Stomach smooth muscle (tissue), 2 donors: ENCODE results near the gene NDRG4.
A peak's percentile ranks its signal among the peaks of the same experiment; 100 is the strongest.

Experiments used
- H3K27ac ChIP-seq: one replicate; pipeline ENCODE4 v1.7.0; 2013; ENCODE audit warnings: mild to moderate bottlenecking, low read length, inconsistent platforms
- H3K27me3 ChIP-seq, 2 donors: one replicate each; pipeline ENCODE4 v1.7.0; 2013; ENCODE audit warnings: low read length in 2 of 2; ENCODE audit not compliant: insufficient read depth in 2 of 2, control insufficient read depth in 1 of 2
- H3K36me3 ChIP-seq, 2 donors: one replicate each; pipeline ENCODE4 v1.7.0; 2013; ENCODE audit warnings: low read length in 2 of 2; ENCODE audit not compliant: control insufficient read depth in 2 of 2, insufficient read depth in 2 of 2
- H3K4me1 ChIP-seq: one replicate; pipeline ENCODE4 v1.7.0; 2013; ENCODE audit warnings: low read length; ENCODE audit not compliant: control insufficient read depth, insufficient read depth
- H3K4me3 ChIP-seq, 2 donors: one replicate each; pipeline ENCODE4 v1.7.0; 2013; ENCODE audit warnings: low read length in 2 of 2
- H3K9ac ChIP-seq, 2 donors: one replicate each; pipeline ENCODE4 v1.7.0; 2013; ENCODE audit warnings: low read length in 2 of 2, mild to moderate bottlenecking in 1 of 2
- H3K9me3 ChIP-seq, 2 donors: one replicate each; pipeline ENCODE4 v1.7.0; 2013; ENCODE audit warnings: low read length in 2 of 2; ENCODE audit not compliant: control insufficient read depth in 2 of 2
- donor health status: healthy.
- donor health status: Pancreatic carcinoma.

NDRG4 gene, protein sequence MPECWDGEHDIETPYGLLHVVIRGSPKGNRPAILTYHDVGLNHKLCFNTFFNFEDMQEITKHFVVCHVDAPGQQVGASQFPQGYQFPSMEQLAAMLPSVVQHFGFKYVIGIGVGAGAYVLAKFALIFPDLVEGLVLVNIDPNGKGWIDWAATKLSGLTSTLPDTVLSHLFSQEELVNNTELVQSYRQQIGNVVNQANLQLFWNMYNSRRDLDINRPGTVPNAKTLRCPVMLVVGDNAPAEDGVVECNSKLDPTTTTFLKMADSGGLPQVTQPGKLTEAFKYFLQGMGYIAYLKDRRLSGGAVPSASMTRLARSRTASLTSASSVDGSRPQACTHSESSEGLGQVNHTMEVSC

DNA sequence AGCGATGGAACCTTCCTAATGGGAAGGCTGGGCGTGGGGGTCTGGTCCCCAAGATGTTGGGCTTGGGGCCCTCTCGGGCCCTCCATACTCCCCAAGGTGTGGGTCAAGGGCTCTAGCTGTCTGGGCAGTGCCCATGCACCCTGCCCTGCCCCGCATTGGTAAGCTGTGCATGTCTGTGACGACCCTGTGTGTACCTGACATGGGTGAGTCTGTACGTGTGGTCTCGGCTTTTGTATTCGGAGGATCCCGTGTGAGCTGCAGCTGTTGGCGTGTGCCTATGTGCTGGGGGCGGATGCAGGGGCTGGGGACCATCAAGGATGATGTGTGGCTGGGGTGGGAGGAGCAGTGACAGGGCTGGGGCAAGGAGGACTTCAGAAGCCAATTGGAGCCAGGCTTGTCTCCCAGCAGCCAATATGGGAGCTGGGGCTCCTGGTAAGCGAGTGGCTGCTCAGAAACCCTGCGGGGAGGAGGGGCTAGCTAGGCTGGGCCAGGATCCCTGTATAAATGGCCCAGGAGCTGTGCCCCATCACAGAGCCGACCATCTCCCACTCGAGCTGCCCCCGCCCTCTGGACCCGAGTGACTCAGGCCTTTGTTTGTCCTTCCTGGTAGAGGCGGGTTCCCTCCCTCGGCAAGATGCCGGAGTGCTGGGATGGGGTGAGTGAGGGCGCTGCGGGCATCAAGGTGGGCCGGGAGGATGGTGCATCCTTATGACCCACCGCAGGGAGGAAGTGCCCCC, at the start of gene NDRG4:
Gene NDRG4 (plus strand): TSS at position 529 of the 737 bp plus-strand sequence. CDS start 106 bp downstream, at position 635.
- Histone ChIP-seq H3K4me1 (peaks cover 20% of the 10 kb centered on the region), H3K27me3 (peaks cover 26 to 27% of the 10 kb centered on the region in 2 donors), H3K4me3 (peak within 1 kb of the TSS in 1 of 2 donors; percentile 49), H3K36me3 (no peaks in the 10 kb centered on the region), H3K27ac (no peak within 1 kb of the TSS), H3K9me3 (no peaks in the 10 kb centered on the region), H3K9ac (no peak within 1 kb of the TSS)

DNA sequence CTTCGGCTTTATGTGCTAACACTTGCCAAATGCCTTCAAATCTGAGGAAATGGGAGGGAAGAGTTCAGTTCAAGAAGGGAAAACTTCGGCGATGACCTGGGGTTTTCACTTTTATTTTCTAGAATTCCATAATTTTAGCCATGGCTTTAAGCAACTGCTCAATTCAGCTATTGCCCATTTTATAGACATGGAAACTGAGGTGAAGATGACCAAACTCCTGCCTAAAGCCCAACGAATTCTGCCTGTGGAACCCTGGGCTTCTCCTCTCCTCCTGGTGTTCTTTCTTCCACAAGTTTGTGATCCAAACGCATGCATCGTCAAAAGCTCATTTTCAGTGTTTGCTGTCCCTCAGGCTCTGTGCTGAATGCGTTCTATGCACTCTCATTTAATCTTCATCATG, 49.4 kb upstream of the NDRG4 start:
- H3K27me3 ChIP-seq = peaks cover 4 to 10% of the 10 kb centered on the region in 2 donors

DNA sequence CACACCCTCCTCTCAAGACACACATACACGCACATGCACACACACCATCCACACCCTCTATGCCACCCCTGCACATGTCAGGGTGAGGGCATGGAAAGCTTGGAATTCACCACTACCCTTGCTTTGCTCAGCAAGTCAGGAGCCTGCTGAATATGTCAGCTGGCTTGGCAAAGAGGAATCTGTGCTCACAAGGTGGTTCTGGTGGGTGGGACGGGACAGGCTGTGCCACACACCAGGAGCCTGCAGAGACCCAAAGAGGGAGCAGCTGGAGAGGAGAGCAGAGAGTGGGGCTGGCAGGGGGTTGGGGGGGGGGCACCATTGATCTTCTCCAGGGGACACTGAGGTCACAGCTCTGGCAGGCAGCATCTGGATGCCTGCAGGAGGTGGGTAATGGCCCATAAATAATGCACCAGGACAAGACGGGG, 48.7 kb upstream of the NDRG4 start:
- Histone ChIP-seq H3K4me1 (no peaks in the 10 kb centered on the region), H3K27ac (no peak overlapping the region), H3K36me3 (no peaks in the 10 kb centered on the region), H3K4me3 (no peak overlapping the region), H3K9ac (no peak overlapping the region), H3K9me3 (no peaks in the 10 kb centered on the region), H3K27me3 (peaks cover 4 to 10% of the 10 kb centered on the region in 2 donors)

More for the DNA sequence above, 49.4 kb upstream of the NDRG4 start:
- H3K4me3 ChIP-seq = no peak overlapping the region
- no peaks in the 10 kb centered on the region for H3K4me1 ChIP-seq
- no peaks in the 10 kb centered on the region for H3K9me3 ChIP-seq
- H3K9ac ChIP-seq = no peak overlapping the region
- no peaks in the 10 kb centered on the region for H3K36me3 ChIP-seq
- H3K27ac ChIP-seq = no peak overlapping the region

DNA sequence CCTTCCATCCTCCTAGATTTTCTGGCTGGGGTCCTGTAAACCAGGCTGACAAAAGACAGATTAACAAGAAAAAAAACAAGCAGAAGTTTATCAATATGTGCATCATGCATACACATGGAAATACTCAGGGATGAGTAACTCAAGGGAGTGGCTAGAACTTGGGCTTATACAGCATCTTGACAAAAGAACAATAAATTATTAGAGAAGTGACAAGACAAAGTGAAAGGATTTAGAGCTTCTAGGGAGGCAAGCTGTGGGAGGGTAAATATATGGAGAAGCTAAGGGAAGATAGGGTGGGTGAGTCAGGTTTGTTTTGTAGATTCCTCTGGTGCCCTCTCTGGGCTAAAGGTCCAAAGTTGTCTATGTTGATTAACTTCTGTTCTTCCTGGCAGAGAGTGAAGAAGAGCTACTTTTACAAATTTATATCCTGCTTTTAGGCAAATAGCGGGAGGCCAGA, 48.0 kb upstream of the NDRG4 start:
- Histone ChIP-seq H3K27me3 (peaks cover 4 to 10% of the 10 kb centered on the region in 2 donors), H3K4me1 (no peaks in the 10 kb centered on the region), H3K9me3 (no peaks in the 10 kb centered on the region), H3K27ac (no peak overlapping the region), H3K9ac (no peak overlapping the region), H3K36me3 (no peaks in the 10 kb centered on the region), H3K4me3 (no peak overlapping the region)

DNA sequence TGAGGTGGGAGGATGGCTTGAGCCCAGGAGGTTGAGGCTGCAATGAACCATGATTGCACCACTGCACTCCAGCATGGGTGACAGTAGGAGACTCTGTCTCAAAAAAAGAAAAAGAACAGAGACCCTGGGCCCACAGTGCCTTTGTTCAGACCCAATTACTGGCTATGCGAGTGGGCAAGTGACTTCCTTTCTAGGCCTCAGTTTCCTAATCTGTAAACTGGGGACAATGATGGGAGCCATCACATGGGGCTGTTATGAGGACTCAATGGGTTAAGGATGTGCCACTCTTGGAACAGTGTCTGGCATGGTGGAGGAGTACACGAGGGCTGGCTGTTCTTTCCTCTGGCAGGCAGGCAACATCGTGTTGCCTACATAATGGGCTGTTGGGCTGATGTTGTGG, 47.3 kb upstream of the NDRG4 start:
- H3K4me3 ChIP-seq = no peak overlapping the region
- peaks cover 4 to 10% of the 10 kb centered on the region in 2 donors for H3K27me3 ChIP-seq
- H3K27ac ChIP-seq = no peak overlapping the region
- H3K36me3 ChIP-seq = no peaks in the 10 kb centered on the region
- no peak overlapping the region for H3K9ac ChIP-seq
- no peaks in the 10 kb centered on the region for H3K9me3 ChIP-seq
- no peaks in the 10 kb centered on the region for H3K4me1 ChIP-seq

DNA sequence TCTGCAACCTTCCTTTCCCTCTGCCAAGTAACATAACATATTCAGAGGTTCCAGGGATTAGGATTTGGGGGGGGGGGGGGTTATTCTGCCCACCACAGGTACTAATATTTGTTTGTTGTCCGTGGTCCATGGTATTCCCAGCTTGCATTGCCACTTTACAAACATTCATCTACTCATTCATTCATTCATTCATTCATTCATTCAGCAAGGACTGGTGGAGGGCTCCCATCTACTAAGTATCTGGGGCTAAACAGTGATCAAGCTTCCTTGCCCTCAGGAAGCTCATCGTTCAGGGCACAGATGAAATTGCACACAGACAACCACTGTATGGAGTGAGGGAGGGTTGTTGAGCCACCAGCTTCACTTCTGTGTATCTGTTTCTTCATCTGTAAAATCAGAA, 45.8 kb upstream of the NDRG4 start:
- Histone ChIP-seq H3K27me3 (peaks cover 4 to 10% of the 10 kb centered on the region in 2 donors), H3K27ac (no peak overlapping the region), H3K4me3 (no peak overlapping the region), H3K9me3 (no peaks in the 10 kb centered on the region), H3K4me1 (no peaks in the 10 kb centered on the region), H3K36me3 (no peaks in the 10 kb centered on the region), H3K9ac (no peak overlapping the region)

DNA sequence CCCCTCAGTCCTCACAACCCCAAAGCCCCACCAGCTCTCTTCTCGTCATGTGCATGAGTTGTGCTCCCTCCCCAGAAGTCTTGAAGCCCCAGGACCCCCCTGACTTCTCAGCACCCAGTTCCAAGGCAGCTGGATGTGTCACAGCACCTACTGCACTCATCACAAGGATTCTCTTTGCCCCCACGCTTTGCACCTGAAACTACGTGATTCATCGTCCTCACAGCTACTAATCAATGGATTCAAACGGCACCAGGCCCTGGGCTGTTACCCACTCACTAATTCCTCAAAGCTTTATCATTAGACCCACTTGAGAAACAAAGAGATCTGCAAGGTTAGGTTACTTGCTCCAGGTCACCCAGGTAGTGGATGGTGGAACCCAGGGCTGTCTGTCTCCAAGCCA, 45.1 kb upstream of the NDRG4 start:
- H3K9me3 ChIP-seq = no peaks in the 10 kb centered on the region
- H3K27ac ChIP-seq = no peak overlapping the region
- H3K4me1 ChIP-seq = no peaks in the 10 kb centered on the region
- H3K27me3 ChIP-seq = peaks cover 4 to 10% of the 10 kb centered on the region in 2 donors
- H3K36me3 ChIP-seq = no peaks in the 10 kb centered on the region
- no peak overlapping the region for H3K9ac ChIP-seq
- H3K4me3 ChIP-seq = no peak overlapping the region

DNA sequence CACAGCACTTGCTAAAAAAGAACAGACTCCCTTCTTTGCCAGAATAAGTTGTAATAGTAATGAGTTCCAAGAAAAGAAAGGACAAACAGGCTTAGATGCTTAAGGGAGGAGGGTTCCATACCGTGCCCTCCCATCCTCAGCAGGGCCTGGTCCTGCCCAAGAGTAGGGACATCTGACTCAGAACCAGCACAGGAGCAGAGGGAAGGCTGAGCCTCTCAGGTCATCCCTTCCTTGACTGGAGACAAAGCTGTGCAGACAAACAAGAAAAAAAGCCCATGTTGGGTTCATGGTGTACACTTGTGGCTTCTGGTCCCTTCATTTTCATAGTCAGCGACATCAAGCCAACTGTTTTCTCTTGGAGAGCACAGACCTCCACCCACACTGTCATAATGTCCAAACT, 44.2 kb upstream of the NDRG4 start:
- no peaks in the 10 kb centered on the region for H3K9me3 ChIP-seq
- H3K4me3 ChIP-seq = no peak overlapping the region
- H3K27me3 ChIP-seq = peaks cover 0 to 6% of the 10 kb centered on the region in 2 donors
- H3K9ac ChIP-seq = no peak overlapping the region
- H3K27ac ChIP-seq = no peak overlapping the region
- H3K4me1 ChIP-seq = no peaks in the 10 kb centered on the region
- no peaks in the 10 kb centered on the region for H3K36me3 ChIP-seq

DNA sequence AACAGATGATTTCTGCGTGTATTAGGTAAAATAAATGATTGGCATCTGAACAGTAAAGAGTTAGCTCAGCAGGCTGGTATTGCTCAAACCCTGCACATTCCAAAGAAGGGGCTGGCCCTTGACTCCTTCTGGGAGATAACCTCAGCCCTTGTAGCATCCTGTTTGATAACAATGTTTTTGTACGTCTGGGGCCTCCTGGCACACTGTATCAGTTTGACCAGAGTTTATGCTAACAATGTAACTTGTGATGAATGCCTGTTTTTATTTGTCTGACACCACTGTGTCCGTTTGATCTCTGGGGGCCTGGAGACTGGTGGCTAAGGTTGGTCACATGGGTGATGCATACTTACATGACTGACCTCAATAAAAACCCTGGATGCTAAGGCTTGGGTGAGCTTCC, 43.8 kb upstream of the NDRG4 start:
- Histone ChIP-seq H3K4me3 (no peak overlapping the region), H3K27ac (no peak overlapping the region), H3K9ac (no peak overlapping the region), H3K9me3 (no peaks in the 10 kb centered on the region), H3K4me1 (no peaks in the 10 kb centered on the region), H3K36me3 (no peaks in the 10 kb centered on the region), H3K27me3 (peaks cover 0 to 4% of the 10 kb centered on the region in 2 donors)

DNA sequence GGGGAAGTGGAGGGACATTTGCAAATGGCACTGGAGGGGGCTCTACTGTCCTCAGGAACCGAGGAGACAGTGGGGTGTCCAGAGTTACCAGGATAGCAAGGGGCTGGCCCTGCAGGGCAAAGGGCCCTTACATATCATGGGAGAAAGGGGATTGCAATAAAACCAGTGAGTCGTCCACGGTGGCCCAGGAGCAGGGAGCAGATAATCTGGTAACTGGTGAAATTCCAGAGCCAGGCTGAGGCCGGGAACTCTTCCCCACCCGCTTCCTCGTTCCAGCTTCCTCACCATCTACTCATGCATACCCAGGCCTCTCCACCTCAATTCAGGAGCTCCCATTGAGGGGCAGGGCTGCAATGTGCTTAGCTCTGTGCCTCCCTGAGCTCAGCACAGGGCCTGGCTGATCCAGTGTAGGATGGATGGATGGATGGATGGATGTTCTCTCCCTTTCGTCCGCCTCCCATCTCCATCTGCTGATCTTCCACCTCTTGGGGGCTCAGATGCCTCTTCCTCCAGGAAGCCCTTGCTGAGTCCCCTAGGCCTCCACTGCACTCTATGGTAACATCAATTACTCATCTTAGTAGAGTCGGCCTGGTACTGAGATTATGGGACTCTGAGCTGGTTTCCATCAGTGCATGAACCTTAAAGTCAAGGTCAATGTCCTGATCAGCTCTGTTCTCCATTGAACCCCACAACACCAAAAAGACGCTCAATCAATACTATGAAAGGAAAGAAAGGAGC, 41.2 kb upstream of the NDRG4 start:
- H3K4me3 ChIP-seq = no peak overlapping the region
- no peaks in the 10 kb centered on the region for H3K36me3 ChIP-seq
- no peak overlapping the region for H3K27ac ChIP-seq
- H3K9me3 ChIP-seq = no peaks in the 10 kb centered on the region
- H3K4me1 ChIP-seq = peaks cover 5% of the 10 kb centered on the region
- H3K27me3 ChIP-seq = peaks cover 6% of the 10 kb centered on the region in 2 donors
- no peak overlapping the region for H3K9ac ChIP-seq
